Suprapubic skin (tissue), 4 donors: ENCODE measurements around the gene SH2D1B. TPM values are rescaled to one million over a fixed set of nuclear protein-coding genes. Genes with fewer than 3 reads are reported as not detected.
"Not testable (repeated sequence)": the region's sequence is repeated elsewhere in the genome, so short reads cannot be mapped to it uniquely, and the experiment has no call there.

Experiments used
- DNase-seq, 2 donors: peaks; one replicate each; pipeline ENCODE4 v3.0.0-alpha.2; 2019; ENCODE audit warnings: low spot score in 2 of 2
- H3K27ac ChIP-seq: fragments of 200-600 bp; sonication (generic); one replicate; pipeline ENCODE4 v1.5.1; 2019
- H3K27me3 ChIP-seq: fragments of 200-600 bp; sonication (generic); one replicate; pipeline ENCODE4 v1.5.1; 2019
- H3K36me3 ChIP-seq: fragments of 200-600 bp; sonication (generic); one replicate; pipeline ENCODE4 v1.5.1; 2019
- H3K4me1 ChIP-seq: fragments of 200-600 bp; sonication (generic); one replicate; pipeline ENCODE4 v1.5.1; 2019
- H3K4me3 ChIP-seq: fragments of 200-600 bp; sonication (generic); one replicate; pipeline ENCODE4 v1.5.1; 2019; ENCODE audit warnings: mild to moderate bottlenecking
- H3K9me3 ChIP-seq: fragments of 200-600 bp; sonication (generic); one replicate; pipeline ENCODE4 v1.5.1; 2019
- CTCF ChIP-seq, 2 donors: fragments of 200-600 bp in 1 of 2; fragments of 450-650 bp in 1 of 2; sonication (generic) in 1 of 2; IDR thresholded peaks; one replicate each; pipeline ENCODE4 v1.5.1; 2016 to 2019; ENCODE audit warnings: antibody characterized with exemption in 2 of 2, mild to moderate bottlenecking in 1 of 2, moderate library complexity in 1 of 2
- EP300 ChIP-seq: sonication (generic); formaldehyde crosslinking; IDR thresholded peaks from one replicate; pipeline ENCODE4 v1.6.1; 2017; ENCODE audit warnings: antibody characterized with exemption
- POLR2A ChIP-seq, 2 donors: fragments of 450-650 bp; IDR thresholded peaks; one replicate each; pipeline ENCODE4 v1.6.1; 2017; ENCODE audit warnings: antibody characterized with exemption in 2 of 2, mild to moderate bottlenecking in 2 of 2, moderate library complexity in 2 of 2
- POLR2AphosphoS5 ChIP-seq, 3 donors: sonication (generic); formaldehyde crosslinking; IDR thresholded peaks; one replicate each; pipeline ENCODE4 v1.6.1; 2017; ENCODE audit warnings: antibody characterized with exemption in 3 of 3
- WGBS: methylation state at CpG from one replicate; pipeline ENCODE4 v1.1.5; 2018; 5-methylcytosine and 5-hydroxymethylcytosine counted together
- total RNA-seq, 4 donors: library from RNA; depleted of rRNA; stranded (reverse); fragments of >200 nt; gene quantifications; one replicate each; pipeline ENCODE4 v1.1.0, GENCODE V29; 2016

The SH2D1B gene
- total RNA-seq, 4 donors from 2014 or later: not detected

- TF ChIP-seq CTCF (IDR thresholded peaks at IDR 0.05) (no peak), POLR2A (IDR thresholded peaks at IDR 0.05) (no peak), POLR2AphosphoS5 (IDR thresholded peaks at IDR 0.05) (no peak), EP300 (no peak)
- H3K27ac ChIP-seq: no peak overlapping the region
- H3K36me3 ChIP-seq: no peaks in the 10 kb centered on the region
- peaks cover 4% of the 10 kb centered on the region for H3K4me1 ChIP-seq
- H3K9me3 ChIP-seq: no peaks in the 10 kb centered on the region
- no peaks in the 10 kb centered on the region for H3K27me3 ChIP-seq
- H3K4me3 ChIP-seq: no peak overlapping the region
- 84% methylated on average over 5 of the region's 5 CpGs for WGBS
- no peak for DNase-seq
Measured at GRCh38 chr1:162353702-162354101, 58.2 kb downstream of the SH2D1B start.

- 87% methylated on average over 9 of the region's 9 CpGs for WGBS
- Histone ChIP-seq H3K9me3 (no peaks in the 10 kb centered on the region), H3K27me3 (no peaks in the 10 kb centered on the region), H3K36me3 (no peaks in the 10 kb centered on the region), H3K4me1 (peaks cover 4% of the 10 kb centered on the region), H3K27ac (no peak overlapping the region), H3K4me3 (no peak overlapping the region)
- no peak for DNase-seq
- TF ChIP-seq POLR2A (IDR thresholded peaks at IDR 0.05) (no peak), CTCF (IDR thresholded peaks at IDR 0.05) (no peak), EP300 (no peak), POLR2AphosphoS5 (IDR thresholded peaks at IDR 0.05) (no peak)
Measured at GRCh38 chr1:162353078-162353477, 58.9 kb downstream of the SH2D1B start.

- 98% methylated on average over 3 of the region's 4 CpGs for WGBS
- H3K9me3 ChIP-seq, H3K36me3 ChIP-seq, H3K27me3 ChIP-seq, H3K4me3 ChIP-seq, H3K4me1 ChIP-seq, H3K27ac ChIP-seq, DNase-seq: not testable (repeated sequence)
Measured at GRCh38 chr1:162351874-162352273, 60.1 kb downstream of the SH2D1B start.

GRCh38 chr1:162351246-162351842 lies 60.6 kb downstream of the SH2D1B start:
- Histone ChIP-seq H3K27ac (no peak overlapping the region), H3K4me1 (peaks cover 4% of the 10 kb centered on the region), H3K27me3 (no peaks in the 10 kb centered on the region), H3K36me3 (no peaks in the 10 kb centered on the region), H3K9me3 (no peaks in the 10 kb centered on the region), H3K4me3 (no peak overlapping the region)
- DNase-seq: no peak
- TF ChIP-seq EP300: no peak
- no peak for TF ChIP-seq POLR2AphosphoS5 (IDR thresholded peaks at IDR 0.05)
- no peak for TF ChIP-seq POLR2A (IDR thresholded peaks at IDR 0.05)
- TF ChIP-seq CTCF (IDR thresholded peaks at IDR 0.05): no peak
- WGBS: 84% methylated on average over 6 of the region's 6 CpGs

GRCh38 chr1:162349635-162350330 lies 62.2 kb downstream of the SH2D1B start:
- H3K4me1 ChIP-seq: peaks cover 4% of the 10 kb centered on the region
- no peaks in the 10 kb centered on the region for H3K9me3 ChIP-seq
- TF ChIP-seq POLR2A (IDR thresholded peaks at IDR 0.05): no peak
- TF ChIP-seq EP300: no peak
- TF ChIP-seq POLR2AphosphoS5 (IDR thresholded peaks at IDR 0.05): no peak
- TF ChIP-seq CTCF (IDR thresholded peaks at IDR 0.05): no peak
- DNase-seq: no peak
- H3K36me3 ChIP-seq: no peaks in the 10 kb centered on the region
- H3K27ac ChIP-seq: no peak overlapping the region
- 44% methylated on average over 11 of the region's 11 CpGs for WGBS
- no peak overlapping the region for H3K4me3 ChIP-seq
- no peaks in the 10 kb centered on the region for H3K27me3 ChIP-seq
